SHP77 (cell line): ENCODE measurements around the gene ABCA2.

Experiments used
- DNase-seq, 2 experiments: peaks; one replicate each; lab custom pipeline; 2025; lab: John Stamatoyannopoulos, UW

Gene ABCA2

GRCh38 chr9:137027369-137028262 is at the start of gene ABCA2:
Gene ABCA2, minus strand, starts transcription at chr9:137028237. Its CDS starts 97 bp downstream, at chr9:137028140.
- DNase-seq, result no peak

- DNase-seq, result peak; percentile 4 to 35
Measured at GRCh38 chr9:137077010-137077747, 49.1 kb upstream of the ABCA2 start, which contains the start of gene UAP1L1. Gene UAP1L1, plus strand, starts transcription at chr9:137077517. Its CDS starts 16 bp downstream, at chr9:137077533.

GRCh38 chr9:137076636-137077009 is 48.6 kb upstream of the ABCA2 start:
- no peak for DNase-seq

GRCh38 chr9:137075275-137075775 is 47.3 kb upstream of the ABCA2 start:
- no peak for DNase-seq

- DNase-seq, result no peak
Measured at GRCh38 chr9:137074657-137075274, 46.7 kb upstream of the ABCA2 start.

- DNase-seq, result no peak
Measured at GRCh38 chr9:137073992-137074399, 46.0 kb upstream of the ABCA2 start.

GRCh38 chr9:137071282-137071681 is 43.2 kb upstream of the ABCA2 start:
- DNase-seq, result no peak

GRCh38 chr9:137070906-137071275 is 42.9 kb upstream of the ABCA2 start:
- DNase-seq, result peak in 1 of 2 experiments; percentile 41

- peak; percentile 89 to 91 for DNase-seq
Measured at GRCh38 chr9:137070201-137070905, 42.3 kb upstream of the ABCA2 start, which contains the start of gene SAPCD2. Gene SAPCD2, minus strand, starts transcription at chr9:137070557. Its CDS starts 97 bp downstream, at chr9:137070460.

GRCh38 chr9:137069508-137070091 is 41.6 kb upstream of the ABCA2 start:
- no peak for DNase-seq

- DNase-seq, result no peak
Measured at GRCh38 chr9:137068539-137069507, 40.8 kb upstream of the ABCA2 start.

- DNase-seq, result peak; percentile 74 to 75
Measured at GRCh38 chr9:137067860-137068538, 40.0 kb upstream of the ABCA2 start.

GRCh38 chr9:137066096-137066861 is 38.2 kb upstream of the ABCA2 start:
- DNase-seq, result no peak

GRCh38 chr9:137065336-137065967 is 37.4 kb upstream of the ABCA2 start:
- no peak for DNase-seq

- DNase-seq, result no peak
Measured at GRCh38 chr9:137064880-137065164, 36.8 kb upstream of the ABCA2 start.

GRCh38 chr9:137064027-137064879 is 36.2 kb upstream of the ABCA2 start:
- peak in 1 of 2 experiments; percentile 70 for DNase-seq

GRCh38 chr9:137063311-137064026 is 35.4 kb upstream of the ABCA2 start:
- DNase-seq, result no peak
